Right atrium auricular region (tissue), 2 donors: ENCODE data around the gene WDPCP. TPM values are rescaled to one million over a fixed set of nuclear protein-coding genes. Genes with fewer than 3 reads are reported as not detected.
A peak's percentile ranks its signal among the peaks of the same experiment; 100 is the strongest.

Experiments
- DNase-seq: peaks from one replicate; pipeline ENCODE4 v3.0.0-alpha.2; 2019; ENCODE audit warnings: low spot score
- H3K27ac ChIP-seq, 2 donors: fragments of 200-600 bp; sonication (generic); 1 replicate in 1 of 2; 2 replicates in 1 of 2; pipeline ENCODE4 v1.5.1; 2016 to 2019
- H3K27me3 ChIP-seq, 2 donors: fragments of 200-600 bp; sonication (generic); one replicate each; pipeline versions ENCODE4 v1.5.1 to v1.6.0; 2017 to 2019
- H3K36me3 ChIP-seq: fragments of 200-600 bp; sonication (generic); one replicate; pipeline ENCODE4 v1.5.1; 2016
- H3K4me1 ChIP-seq, 2 donors: fragments of 200-600 bp; sonication (generic); one replicate each; pipeline versions ENCODE4 v1.5.1 to v1.6.0; 2017 to 2019
- H3K4me3 ChIP-seq, 2 donors: fragments of 200-600 bp; sonication (generic); 1 replicate in 1 of 2; 2 replicates in 1 of 2; pipeline ENCODE4 v1.5.1; 2017 to 2019; ENCODE audit warnings: mild to moderate bottlenecking in 1 of 2, moderate library complexity in 1 of 2
- H3K9me3 ChIP-seq, 2 donors: fragments of 200-600 bp; sonication (generic); one replicate each; pipeline ENCODE4 v1.5.1; 2019
- CTCF ChIP-seq, 2 donors: fragments of 200-600 bp; sonication (generic); IDR thresholded peaks; one replicate each; pipeline ENCODE4 v1.5.1; 2019; ENCODE audit warnings: antibody characterized with exemption in 2 of 2
- total RNA-seq, 2 donors: library from RNA; depleted of rRNA; stranded (reverse); fragments of >200 nt; gene quantifications; one replicate each; pipeline ENCODE4 v1.1.0, GENCODE V29; 2016

The WDPCP gene
- total RNA-seq, 2 donors from 2014 or later: 8.7 to 12.6 TPM

GRCh38 chr2:63587814-63588384, 378 bp downstream of the WDPCP start:
- H3K36me3 ChIP-seq: peaks cover 8% of the 10 kb centered on the region
- peak overlapping the region; percentile 89 to 97 for H3K27ac ChIP-seq
- DNase-seq: no peak
- peak overlapping the region; percentile 84 to 86 for H3K4me3 ChIP-seq
- peaks cover 0 to 48% of the 10 kb centered on the region in 2 donors for H3K4me1 ChIP-seq
- no peaks in the 10 kb centered on the region for H3K9me3 ChIP-seq
- no peak for TF ChIP-seq CTCF (IDR thresholded peaks at IDR 0.05)
- no peaks in the 10 kb centered on the region for H3K27me3 ChIP-seq

GRCh38 chr2:63582873-63583272, 5.4 kb downstream of the WDPCP start:
- Histone ChIP-seq H3K9me3 (no peaks in the 10 kb centered on the region), H3K36me3 (no peaks in the 10 kb centered on the region), H3K27ac (no peak overlapping the region), H3K4me3 (no peak overlapping the region), H3K4me1 (peaks cover 0 to 30% of the 10 kb centered on the region in 2 donors), H3K27me3 (no peaks in the 10 kb centered on the region)
- no peak for TF ChIP-seq CTCF (IDR thresholded peaks at IDR 0.05)
- no peak for DNase-seq

DNA sequence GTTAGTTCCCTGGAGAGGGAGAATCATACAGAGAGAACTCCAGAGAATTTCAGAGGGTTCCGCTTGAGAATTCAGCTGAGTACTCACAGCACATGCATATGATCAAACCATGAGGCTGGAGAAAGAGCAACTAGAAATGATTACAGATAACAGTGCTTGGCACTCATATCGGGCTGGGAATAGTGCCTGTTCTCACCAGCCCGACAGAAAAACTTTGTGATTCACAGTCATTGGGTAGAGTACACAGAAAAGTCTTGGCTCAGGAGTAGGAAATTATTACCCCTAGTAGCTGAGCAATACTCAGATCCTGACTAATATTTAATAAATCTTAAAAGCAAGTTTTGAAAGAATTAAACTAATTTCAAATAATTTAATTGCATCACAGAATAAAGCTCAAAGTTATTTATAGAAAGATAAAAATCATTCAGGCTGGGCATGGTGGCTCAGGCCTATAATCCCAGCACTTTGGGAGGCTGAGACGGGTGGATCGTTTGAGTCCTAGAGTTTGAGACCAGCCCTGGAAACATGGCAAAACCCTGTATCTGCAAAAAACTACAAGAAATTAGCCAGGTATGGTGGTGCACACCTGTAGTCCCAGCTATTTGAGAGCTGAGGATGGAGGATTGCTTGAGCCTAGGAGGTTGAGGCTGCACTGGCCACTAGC, 6.8 kb downstream of the WDPCP start:
- no peak for TF ChIP-seq CTCF (IDR thresholded peaks at IDR 0.05)
- Histone ChIP-seq H3K36me3 (no peaks in the 10 kb centered on the region), H3K4me1 (peaks cover 0 to 16% of the 10 kb centered on the region in 2 donors), H3K4me3 (no peak overlapping the region), H3K27me3 (no peaks in the 10 kb centered on the region), H3K27ac (peak overlapping the region; percentile 54 to 85), H3K9me3 (no peaks in the 10 kb centered on the region)
- peak; percentile 61 for DNase-seq

GRCh38 chr2:63580651-63581297, 7.5 kb downstream of the WDPCP start:
- peak overlapping the region; percentile 54 to 85 for H3K27ac ChIP-seq
- no peak overlapping the region for H3K4me3 ChIP-seq
- H3K9me3 ChIP-seq: no peaks in the 10 kb centered on the region
- peaks cover 0 to 14% of the 10 kb centered on the region in 2 donors for H3K4me1 ChIP-seq
- DNase-seq: no peak
- no peaks in the 10 kb centered on the region for H3K36me3 ChIP-seq
- H3K27me3 ChIP-seq: no peaks in the 10 kb centered on the region
- TF ChIP-seq CTCF (IDR thresholded peaks at IDR 0.05): no peak

DNA sequence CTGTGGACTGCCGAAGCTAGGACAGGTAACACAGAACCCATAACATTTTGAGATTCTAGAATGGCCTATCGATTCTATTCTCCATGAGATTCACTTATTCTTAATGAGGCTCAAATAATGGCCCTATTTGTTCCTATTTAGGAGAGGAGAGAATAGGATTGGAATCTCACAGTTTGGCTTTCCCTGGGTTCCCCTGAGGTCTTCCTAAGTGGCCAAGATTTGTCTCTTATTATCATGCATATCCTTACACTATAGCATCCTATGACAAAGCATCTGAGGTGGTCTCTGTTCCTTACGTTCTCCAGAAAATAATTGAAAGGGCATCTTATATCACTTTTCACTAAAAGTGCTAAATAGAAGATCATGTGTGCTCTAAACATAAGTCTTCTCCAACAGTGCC, 9.5 kb downstream of the WDPCP start:
- no peaks in the 10 kb centered on the region for H3K27me3 ChIP-seq
- no peak overlapping the region for H3K27ac ChIP-seq
- no peak overlapping the region for H3K4me3 ChIP-seq
- H3K36me3 ChIP-seq: no peaks in the 10 kb centered on the region
- H3K9me3 ChIP-seq: no peaks in the 10 kb centered on the region
- TF ChIP-seq CTCF (IDR thresholded peaks at IDR 0.05): no peak
- peaks cover 0 to 14% of the 10 kb centered on the region in 2 donors for H3K4me1 ChIP-seq
- no peak for DNase-seq
